Cardiac muscle cell (in vitro differentiated cells and primary cell): ENCODE data around the gene ESPN. TPM values are rescaled to one million over a fixed set of nuclear protein-coding genes. Genes with fewer than 3 reads are reported as not detected.

Experiments
- DNase-seq, 2 donors: peaks; one replicate each; pipeline versions ENCODE4 v3.0.0 to v3.0.0-alpha.2; 2010 to 2017; ENCODE audit warnings: low read depth in 1 of 2, low spot score in 1 of 2
- H3K27ac ChIP-seq: fragments of 200-600 bp; sonication (generic); 2 replicates; pipeline ENCODE4 v1.5.1; 2016
- H3K27me3 ChIP-seq: fragments of 200-600 bp; sonication (generic); 2 replicates; pipeline ENCODE4 v1.6.0; 2016; ENCODE audit warnings: control low read depth
- H3K36me3 ChIP-seq: fragments of 200-600 bp; sonication (generic); 2 replicates; pipeline ENCODE4 v1.5.1; 2016; ENCODE audit warnings: control low read depth
- H3K4me1 ChIP-seq: fragments of 200-600 bp; sonication (generic); 2 replicates; pipeline ENCODE4 v1.8.1; 2017; ENCODE audit warnings: low read depth, mild to moderate bottlenecking, mixed run types
- H3K4me3 ChIP-seq: fragments of 200-600 bp; sonication (generic); 2 replicates; pipeline ENCODE4 v1.5.1; 2016; ENCODE audit warnings: mild to moderate bottlenecking
- H3K9me3 ChIP-seq: fragments of 200-600 bp; sonication (generic); 2 replicates; pipeline ENCODE4 v1.5.1; 2017; ENCODE audit warnings: low read depth, mild to moderate bottlenecking, control low read depth
- CTCF ChIP-seq: IDR thresholded peaks from 2 replicates; pipeline ENCODE4 v1.5.1; 2012; ENCODE audit warnings: low read depth, mild to moderate bottlenecking, low read length
- polyA plus RNA-seq: library from polyadenylated mRNA; unstranded; fragments of >200 nt; fragmentation: Nextera tagmentation; extraction: Ambion mirVana; gene quantifications from 2 replicates; pipeline ENCODE4 v1.2.1, GENCODE V29; 2016
- total RNA-seq: library from RNA; depleted of rRNA; stranded (reverse); fragments of >200 nt; gene quantifications from 2 replicates; pipeline ENCODE4 v1.2.3, GENCODE V29; 2016

The ESPN gene
- total and polyA plus RNA-seq, 2 experiments from 2014 or later, result 8.0 to 18.1 TPM

GRCh38 chr1:6510493-6510892 is 85.9 kb downstream of the ESPN start:
- H3K9me3 ChIP-seq, result no peaks in the 10 kb centered on the region
- no peak overlapping the region for H3K27ac ChIP-seq
- H3K4me1 ChIP-seq, result peaks cover 1% of the 10 kb centered on the region
- no peak overlapping the region for H3K4me3 ChIP-seq
- no peak for DNase-seq
- H3K27me3 ChIP-seq, result no peaks in the 10 kb centered on the region
- TF ChIP-seq CTCF, result no peak
- H3K36me3 ChIP-seq, result no peaks in the 10 kb centered on the region

Other genes with a start within 250 kb of the ESPN start
- gene CHD5, start 244.5 kb upstream of the ESPN start, total RNA-seq, result 0.11 and 0.24 TPM in 2 replicates
- 0.11 TPM in 1 of 2 replicates, not detected in the other for gene CHD5, start 244.5 kb upstream of the ESPN start, polyA plus RNA-seq
- gene RPL22, start 225.2 kb upstream of the ESPN start, total RNA-seq, result 101 and 132 TPM in 2 replicates
- gene RPL22, start 225.2 kb upstream of the ESPN start, polyA plus RNA-seq, result 123 and 130 TPM in 2 replicates
- gene RNF207, start 218.7 kb upstream of the ESPN start, total RNA-seq, result 198 and 273 TPM in 2 replicates
- gene RNF207, start 218.7 kb upstream of the ESPN start, polyA plus RNA-seq, result 166 and 180 TPM in 2 replicates
- 45.4 and 72.2 TPM in 2 replicates for gene ICMT, start 188.8 kb upstream of the ESPN start, total RNA-seq
- gene ICMT, start 188.8 kb upstream of the ESPN start, polyA plus RNA-seq, result 40.6 and 54.3 TPM in 2 replicates
- gene HES3, start 180.6 kb upstream of the ESPN start, total RNA-seq, result not detected in 2 replicates
- not detected in 2 replicates for gene HES3, start 180.6 kb upstream of the ESPN start, polyA plus RNA-seq
- 22.7 and 32.7 TPM in 2 replicates for gene GPR153, start 163.7 kb upstream of the ESPN start, total RNA-seq
- gene GPR153, start 163.7 kb upstream of the ESPN start, polyA plus RNA-seq, result 21.0 and 30.3 TPM in 2 replicates
- gene ACOT7, start 31.0 kb upstream of the ESPN start, total RNA-seq, result 11.8 and 24.2 TPM in 2 replicates
- 22.3 and 51.2 TPM in 2 replicates for gene ACOT7, start 31.0 kb upstream of the ESPN start, polyA plus RNA-seq
- gene HES2, start 4.9 kb upstream of the ESPN start, total RNA-seq, result not detected in 2 replicates
- 0.09 TPM in 1 of 2 replicates, not detected in the other for gene HES2, start 4.9 kb upstream of the ESPN start, polyA plus RNA-seq
- 24.4 and 31.4 TPM in 2 replicates for gene TNFRSF25, start 41.4 kb downstream of the ESPN start, total RNA-seq
- 11.3 and 11.8 TPM in 2 replicates for gene TNFRSF25, start 41.4 kb downstream of the ESPN start, polyA plus RNA-seq
- gene PLEKHG5, start 66.9 kb downstream of the ESPN start, total RNA-seq, result 21.8 and 34.8 TPM in 2 replicates
- 9.6 and 18.7 TPM in 2 replicates for gene PLEKHG5, start 66.9 kb downstream of the ESPN start, polyA plus RNA-seq
- 22.4 and 33.2 TPM in 2 replicates for gene NOL9, start 129.7 kb downstream of the ESPN start, total RNA-seq
- 12.9 and 16.7 TPM in 2 replicates for gene NOL9, start 129.7 kb downstream of the ESPN start, polyA plus RNA-seq
- gene TAS1R1, start 130.5 kb downstream of the ESPN start, total RNA-seq, result not detected in 2 replicates
- 0.17 TPM in 1 of 2 replicates, not detected in the other for gene TAS1R1, start 130.5 kb downstream of the ESPN start, polyA plus RNA-seq
- gene ZBTB48, start 155.2 kb downstream of the ESPN start, total RNA-seq, result 38.5 and 46.3 TPM in 2 replicates
- 22.4 and 28.8 TPM in 2 replicates for gene ZBTB48, start 155.2 kb downstream of the ESPN start, polyA plus RNA-seq
- 62.7 and 90.5 TPM in 2 replicates for gene KLHL21, start 178.1 kb downstream of the ESPN start, total RNA-seq
- gene KLHL21, start 178.1 kb downstream of the ESPN start, polyA plus RNA-seq, result 37.3 and 40.6 TPM in 2 replicates
- gene PHF13, start 189.0 kb downstream of the ESPN start, total RNA-seq, result 20.6 and 31.6 TPM in 2 replicates
- 16.8 and 25.9 TPM in 2 replicates for gene PHF13, start 189.0 kb downstream of the ESPN start, polyA plus RNA-seq
- 46.0 and 55.5 TPM in 2 replicates for gene THAP3, start 200.1 kb downstream of the ESPN start, total RNA-seq
- 35.1 and 43.7 TPM in 2 replicates for gene THAP3, start 200.1 kb downstream of the ESPN start, polyA plus RNA-seq